NCI-H1436 (cell line): Measurements from ENCODE around the gene BGN.

Experiments
- DNase-seq: peaks from one replicate; lab custom pipeline; 2025; lab: John Stamatoyannopoulos, UW

Gene BGN

GRCh38 chrX:153482376-153483015 lies 12.3 kb upstream of the BGN start:
- no peak for DNase-seq

GRCh38 chrX:153485396-153486080 lies 9.2 kb upstream of the BGN start:
- no peak for DNase-seq

GRCh38 chrX:153486171-153486570 lies 8.6 kb upstream of the BGN start:
- DNase-seq: no peak

- no peak for DNase-seq
These were observed 7.1 kb upstream of the BGN start for GRCh38 chrX:153487590-153488071.

GRCh38 chrX:153488231-153488914 lies 6.4 kb upstream of the BGN start:
- no peak for DNase-seq

- no peak for DNase-seq
These were observed 4.4 kb upstream of the BGN start for GRCh38 chrX:153490217-153490930.

- DNase-seq: no peak
These were observed 3.3 kb upstream of the BGN start for GRCh38 chrX:153491351-153491914.

GRCh38 chrX:153491918-153492317 lies 2.9 kb upstream of the BGN start:
- DNase-seq: no peak

GRCh38 chrX:153492543-153492942 lies 2.2 kb upstream of the BGN start:
- no peak for DNase-seq

GRCh38 chrX:153493085-153493484 lies 1.7 kb upstream of the BGN start:
- no peak for DNase-seq

GRCh38 chrX:153494061-153494460 lies 719 bp upstream of the BGN start:
- no peak for DNase-seq

GRCh38 chrX:153495362-153495751 lies 577 bp downstream of the BGN start:
- no peak for DNase-seq

GRCh38 chrX:153495903-153496589 lies 1.3 kb downstream of the BGN start:
- no peak for DNase-seq

GRCh38 chrX:153496590-153496959 lies 1.8 kb downstream of the BGN start:
- DNase-seq: no peak

GRCh38 chrX:153498453-153498852 lies 3.7 kb downstream of the BGN start:
- no peak for DNase-seq

- DNase-seq: no peak
These were observed 4.6 kb downstream of the BGN start for GRCh38 chrX:153499341-153499740.

GRCh38 chrX:153499876-153500275 lies 5.1 kb downstream of the BGN start:
- DNase-seq: no peak

- DNase-seq: no peak
These were observed 6.0 kb downstream of the BGN start for GRCh38 chrX:153500676-153501280.

GRCh38 chrX:153501530-153501929 lies 6.8 kb downstream of the BGN start:
- DNase-seq: no peak

- no peak for DNase-seq
These were observed 7.4 kb downstream of the BGN start for GRCh38 chrX:153502131-153502530.

- DNase-seq: no peak
These were observed 8.0 kb downstream of the BGN start for GRCh38 chrX:153502796-153503195.
